ENCODE results near the gene ASTN2.

ASTN2 gene

DNA sequence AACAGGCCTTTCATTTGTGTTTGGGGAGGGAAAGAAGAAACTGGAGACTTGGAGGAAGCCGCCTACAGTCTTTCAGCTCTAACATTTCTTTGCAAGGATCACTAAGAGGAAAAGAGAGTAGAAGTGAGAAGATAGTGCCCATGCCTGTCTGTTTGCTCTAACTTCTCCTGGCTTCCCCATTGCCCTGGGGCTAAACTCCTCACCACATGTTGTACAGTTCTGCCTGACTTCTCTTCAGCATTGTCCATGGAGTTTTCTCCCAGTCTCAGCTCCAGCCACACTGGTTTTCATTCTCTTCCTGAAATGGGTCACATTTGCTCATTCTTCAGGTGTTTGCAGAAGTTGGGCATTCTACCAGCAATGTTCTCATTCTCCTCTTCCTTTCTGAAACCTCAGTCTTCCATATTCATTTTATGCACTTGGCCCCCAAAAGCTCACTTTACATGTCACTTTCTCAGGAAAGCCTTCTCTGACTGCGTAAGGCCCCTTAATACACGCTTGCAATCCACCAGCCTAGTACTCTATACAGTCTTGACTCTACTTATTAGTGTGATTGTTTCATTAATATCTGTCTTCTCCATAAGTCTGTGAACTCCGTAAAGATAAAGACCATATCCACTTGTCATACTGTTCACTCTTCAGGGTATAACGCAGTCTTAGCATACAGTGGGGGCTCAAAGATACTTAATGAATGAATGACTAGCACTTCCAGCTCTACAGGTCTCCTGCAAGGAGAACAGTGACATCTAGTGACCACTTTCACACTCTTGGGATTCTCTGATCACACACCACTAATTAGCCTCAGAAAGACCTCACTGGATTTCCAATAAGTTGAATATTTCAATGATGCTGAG is 768.0 kb downstream of the ASTN2 start:
- no peak for DNase-seq

- no peak for DNase-seq
Measured at GRCh38 chr9:116644091-116644688, 770.7 kb downstream of the ASTN2 start.

GRCh38 chr9:116643691-116644090 is 771.2 kb downstream of the ASTN2 start:
- DNase-seq, result no peak

DNA sequence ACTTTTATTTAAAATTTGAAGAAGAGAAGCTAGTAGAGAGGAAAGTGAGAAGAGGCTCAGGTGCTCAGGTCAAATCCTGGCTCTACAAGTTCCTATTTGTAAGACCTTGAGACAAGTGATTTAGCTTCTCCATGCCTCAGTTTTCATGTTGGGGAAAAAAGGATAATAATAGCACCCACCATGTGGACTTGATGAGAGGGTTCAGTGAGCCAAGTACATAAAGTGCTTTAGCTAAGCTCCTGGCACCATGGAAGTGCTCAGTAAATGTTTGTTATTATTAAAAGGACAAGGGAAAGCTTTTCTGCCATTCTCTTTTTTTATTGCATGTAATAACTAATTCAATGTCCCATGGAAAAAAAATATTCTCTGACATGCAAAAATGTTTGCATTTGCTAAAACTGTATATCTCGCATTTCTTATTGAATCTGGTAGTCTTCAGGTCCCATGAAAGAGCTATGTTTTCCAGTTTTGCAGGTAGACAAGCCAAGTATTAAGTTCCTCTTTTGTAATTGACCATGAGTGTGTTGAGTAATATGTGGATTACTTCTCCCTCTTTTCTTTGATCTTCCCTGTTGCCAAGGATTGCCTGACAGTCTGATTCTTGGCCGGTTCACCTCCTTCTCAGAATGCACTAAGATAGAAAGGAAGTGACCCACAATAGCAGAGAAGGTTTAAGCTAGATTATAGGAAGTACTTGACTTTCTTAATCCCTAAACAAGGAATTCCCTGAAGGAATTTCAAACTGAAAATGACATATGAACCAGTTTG is 773.4 kb downstream of the ASTN2 start:
- DNase-seq, result no peak

DNA sequence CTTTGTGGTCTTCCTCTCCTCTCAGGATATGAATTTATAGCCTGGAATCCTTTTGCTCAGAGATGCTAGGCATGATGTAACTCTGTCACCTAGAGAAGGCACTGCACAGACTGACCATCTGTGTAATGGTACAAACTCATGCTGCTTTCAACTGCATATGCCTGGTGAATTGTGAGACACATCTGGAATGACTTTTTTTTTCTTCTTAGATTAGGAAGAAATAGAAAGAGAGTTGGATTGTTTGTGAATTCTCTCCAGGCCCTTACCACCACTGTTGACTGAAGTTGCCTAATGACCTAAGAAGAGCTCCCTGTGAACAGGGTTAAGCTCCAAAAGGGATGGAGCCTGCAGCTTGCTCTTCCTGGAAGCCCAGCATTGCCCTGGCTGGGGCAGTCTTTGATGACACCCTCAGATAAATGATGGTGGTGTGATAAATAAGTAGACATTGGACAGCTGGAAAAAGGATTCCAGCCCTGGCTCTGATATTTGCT is 775.6 kb downstream of the ASTN2 start:
- no peak for DNase-seq

GRCh38 chr9:116635908-116636307 is 778.9 kb downstream of the ASTN2 start:
- no peak for DNase-seq

GRCh38 chr9:116632990-116633838 is 781.6 kb downstream of the ASTN2 start:
- DNase-seq, result no peak

- no peak for DNase-seq
Measured at GRCh38 chr9:116629634-116630033, 785.2 kb downstream of the ASTN2 start.

DNA sequence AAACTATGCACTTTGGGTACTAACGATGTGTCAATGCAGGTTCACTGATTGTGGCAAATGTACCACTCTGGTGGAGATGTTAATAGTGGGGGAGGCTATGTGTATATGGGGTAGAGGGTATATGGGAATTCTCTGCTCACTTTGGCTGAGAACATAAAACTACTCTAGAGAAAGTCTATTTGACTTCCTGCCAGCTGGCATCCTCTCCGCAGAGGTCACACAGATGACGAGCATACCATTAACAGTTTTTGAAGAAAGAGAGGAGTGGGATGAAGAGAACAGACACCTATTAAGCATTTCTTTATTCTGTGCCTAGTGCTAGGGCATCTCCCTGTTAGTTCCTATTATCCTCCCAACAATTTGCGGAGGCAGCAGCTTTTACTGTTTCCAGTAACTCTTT is 786.1 kb downstream of the ASTN2 start:
- DNase-seq, result no peak

GRCh38 chr9:116627433-116627832 is 787.4 kb downstream of the ASTN2 start:
- no peak for DNase-seq

- DNase-seq, result no peak
Measured at GRCh38 chr9:116626762-116627161, 788.1 kb downstream of the ASTN2 start.

DNA sequence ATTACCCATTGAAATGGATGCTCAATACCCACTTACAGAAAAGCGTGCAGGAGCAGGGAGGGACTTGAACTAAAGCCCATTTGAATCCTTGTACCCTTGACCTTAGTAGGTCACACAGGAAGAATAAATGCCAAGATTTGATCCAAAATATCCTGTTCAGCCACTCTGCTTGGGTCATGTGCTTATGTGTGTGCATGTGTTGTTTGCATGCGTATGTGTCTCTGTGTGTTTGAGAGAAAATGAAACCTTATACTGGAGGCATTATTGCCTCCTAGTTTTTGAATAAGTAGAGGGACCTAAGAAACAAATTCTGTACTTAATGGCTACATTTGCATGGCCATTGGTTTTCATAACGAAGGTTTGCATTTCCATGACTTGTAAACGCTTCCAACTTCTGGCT is 791.1 kb downstream of the ASTN2 start:
- DNase-seq, result no peak

GRCh38 chr9:116617389-116617788 is 797.5 kb downstream of the ASTN2 start:
- no peak for DNase-seq

DNA sequence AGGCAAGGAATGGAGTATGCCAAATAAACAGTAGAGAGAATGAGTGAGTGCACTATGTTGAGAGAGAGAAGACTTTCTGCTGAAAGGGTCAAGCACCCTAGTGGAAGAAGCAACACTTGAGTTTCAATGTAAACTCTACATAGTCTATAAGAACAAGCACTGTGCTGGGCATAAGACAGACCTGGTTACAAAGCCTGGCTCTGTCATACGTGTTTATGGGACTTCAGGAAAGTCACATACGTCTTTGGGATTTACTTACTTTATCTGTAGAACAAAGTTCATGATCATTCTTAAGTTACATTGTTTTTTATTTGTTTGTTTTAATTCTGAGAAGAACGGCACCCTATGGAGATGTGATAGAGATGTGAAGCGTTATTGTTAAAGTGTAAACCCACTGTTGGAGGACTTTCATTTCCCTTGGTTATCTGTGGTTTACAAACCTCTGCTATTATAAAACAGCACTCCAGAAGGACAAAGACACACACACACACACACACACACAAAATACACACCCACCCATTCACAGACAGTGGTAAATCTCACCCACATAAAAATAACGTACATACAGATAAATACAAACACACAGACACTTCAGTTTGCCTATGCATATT is 798.4 kb downstream of the ASTN2 start:
- no peak for DNase-seq

GRCh38 chr9:116608064-116608463 is 806.8 kb downstream of the ASTN2 start:
- DNase-seq, result no peak

DNA sequence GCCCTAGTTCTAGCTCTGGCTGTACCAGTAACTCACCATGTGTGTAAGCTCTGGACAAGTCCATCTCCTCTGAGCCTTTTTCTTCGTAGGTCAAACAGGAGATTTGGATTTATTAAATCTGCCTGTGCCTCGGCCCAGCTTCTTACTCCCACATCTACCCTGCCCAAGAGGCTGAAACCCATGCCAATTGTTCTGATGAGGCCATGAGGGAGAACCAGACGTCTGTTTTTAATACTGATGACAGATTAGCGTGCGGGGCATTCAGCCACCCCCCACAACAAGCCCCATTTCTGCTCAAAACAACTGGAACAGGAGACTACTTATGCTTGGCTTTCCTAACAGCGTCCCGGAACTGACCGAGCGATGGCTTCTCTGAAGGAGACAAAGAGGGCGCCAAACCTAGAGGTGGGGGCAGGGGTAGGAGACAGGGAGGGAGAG is 808.9 kb downstream of the ASTN2 start:
- no peak for DNase-seq

DNA sequence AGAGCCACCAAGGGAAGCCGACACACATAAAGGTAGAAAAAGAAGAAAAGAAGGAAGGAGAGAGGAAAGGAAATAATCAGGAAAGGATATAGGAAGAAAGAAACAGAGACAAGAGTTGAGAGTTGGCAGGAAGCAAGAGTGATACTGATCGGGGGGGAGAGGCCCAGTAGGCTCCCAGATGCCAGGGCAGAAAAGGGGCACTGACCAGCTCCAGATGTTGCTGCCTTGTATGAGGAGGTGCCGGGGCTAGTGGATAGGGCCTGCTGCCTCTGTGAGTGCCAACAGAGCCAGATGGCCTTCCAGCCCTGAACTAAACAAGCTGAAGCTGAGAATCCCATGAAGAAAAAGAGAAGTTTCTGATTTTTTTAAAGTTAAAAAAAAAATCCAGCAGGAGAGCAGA is 809.8 kb downstream of the ASTN2 start:
- no peak for DNase-seq

DNA sequence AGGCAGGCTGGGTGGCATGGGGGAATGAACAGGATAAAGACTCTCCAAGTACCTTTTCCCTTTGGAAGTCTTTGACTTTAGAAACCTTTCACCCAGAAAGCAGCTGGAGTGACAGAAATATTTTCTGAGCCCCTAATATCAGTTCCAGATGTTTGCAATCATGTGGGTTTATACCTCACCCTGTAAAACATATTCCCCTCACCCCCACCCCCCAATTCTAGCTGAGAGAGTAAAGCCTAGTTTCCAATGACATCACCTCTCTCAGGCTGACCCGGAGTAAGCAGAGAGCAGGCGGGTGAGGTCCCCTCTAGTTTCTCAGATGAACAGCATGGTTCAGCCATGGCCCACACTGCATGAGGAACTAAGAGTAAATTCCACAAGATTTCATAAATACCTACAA is 810.6 kb downstream of the ASTN2 start:
- DNase-seq, result no peak

GRCh38 chr9:116599342-116599884 is 815.4 kb downstream of the ASTN2 start:
- no peak for DNase-seq

DNA sequence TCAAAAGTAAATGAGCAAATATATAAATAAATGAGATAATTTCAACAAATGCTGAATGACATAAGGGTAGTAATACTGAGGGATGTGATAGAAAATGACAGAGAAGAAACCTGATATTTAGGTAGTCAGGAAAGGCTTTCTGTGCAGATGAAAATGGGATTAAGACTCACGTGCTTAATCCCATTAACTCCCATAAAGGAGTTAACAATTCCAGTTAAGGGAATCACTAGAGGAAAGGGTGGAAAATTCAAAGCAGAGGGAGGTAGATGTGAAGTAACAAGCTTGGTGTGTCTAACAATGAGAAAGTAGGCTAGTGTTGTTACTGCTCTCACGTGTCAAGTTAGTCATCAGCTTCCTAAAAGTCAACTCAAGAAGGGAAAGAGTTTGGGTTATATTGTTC is 818.2 kb downstream of the ASTN2 start:
- DNase-seq, result no peak

GRCh38 chr9:116594547-116594946 is 820.3 kb downstream of the ASTN2 start:
- no peak for DNase-seq

- DNase-seq, result no peak
Measured at GRCh38 chr9:116592970-116593369, 821.9 kb downstream of the ASTN2 start.

Measured in NCI-H2227 treated with DMSO at 0.1 percent for 48 hours (cell line).